GM19025 (cell line): ENCODE measurements around the gene RBBP8NL.

Experiments
- ATAC-seq: cut with Tn5 transposase; IDR thresholded peaks from one replicate; pipeline ENCODE4 v1.9.1; 2021; ENCODE audit warnings: mild to moderate bottlenecking, low read depth, moderate library complexity; ENCODE audit not compliant: unreplicated experiment

RBBP8NL gene, protein sequence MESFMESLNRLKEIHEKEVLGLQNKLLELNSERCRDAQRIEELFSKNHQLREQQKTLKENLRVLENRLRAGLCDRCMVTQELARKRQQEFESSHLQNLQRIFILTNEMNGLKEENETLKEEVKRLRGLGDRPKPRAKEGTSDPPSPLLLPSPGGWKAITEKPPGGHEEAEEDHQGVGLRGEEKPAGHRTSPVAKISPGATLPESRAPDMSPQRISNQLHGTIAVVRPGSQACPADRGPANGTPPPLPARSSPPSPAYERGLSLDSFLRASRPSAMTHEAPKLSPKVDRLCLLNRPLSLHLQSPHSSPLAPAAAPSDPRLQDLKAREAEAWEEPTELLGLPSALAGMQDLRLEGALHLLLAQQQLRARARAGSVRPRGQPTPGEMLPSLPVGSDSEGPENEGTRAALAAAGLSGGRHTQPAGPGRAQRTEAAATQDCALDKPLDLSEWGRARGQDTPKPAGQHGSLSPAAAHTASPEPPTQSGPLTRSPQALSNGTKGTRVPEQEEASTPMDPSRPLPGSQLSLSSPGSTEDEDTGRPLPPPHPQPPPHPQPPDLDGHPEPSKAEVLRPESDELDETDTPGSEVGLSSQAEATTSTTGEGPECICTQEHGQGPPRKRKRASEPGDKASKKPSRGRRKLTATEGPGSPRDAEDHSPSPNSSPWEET

DNA sequence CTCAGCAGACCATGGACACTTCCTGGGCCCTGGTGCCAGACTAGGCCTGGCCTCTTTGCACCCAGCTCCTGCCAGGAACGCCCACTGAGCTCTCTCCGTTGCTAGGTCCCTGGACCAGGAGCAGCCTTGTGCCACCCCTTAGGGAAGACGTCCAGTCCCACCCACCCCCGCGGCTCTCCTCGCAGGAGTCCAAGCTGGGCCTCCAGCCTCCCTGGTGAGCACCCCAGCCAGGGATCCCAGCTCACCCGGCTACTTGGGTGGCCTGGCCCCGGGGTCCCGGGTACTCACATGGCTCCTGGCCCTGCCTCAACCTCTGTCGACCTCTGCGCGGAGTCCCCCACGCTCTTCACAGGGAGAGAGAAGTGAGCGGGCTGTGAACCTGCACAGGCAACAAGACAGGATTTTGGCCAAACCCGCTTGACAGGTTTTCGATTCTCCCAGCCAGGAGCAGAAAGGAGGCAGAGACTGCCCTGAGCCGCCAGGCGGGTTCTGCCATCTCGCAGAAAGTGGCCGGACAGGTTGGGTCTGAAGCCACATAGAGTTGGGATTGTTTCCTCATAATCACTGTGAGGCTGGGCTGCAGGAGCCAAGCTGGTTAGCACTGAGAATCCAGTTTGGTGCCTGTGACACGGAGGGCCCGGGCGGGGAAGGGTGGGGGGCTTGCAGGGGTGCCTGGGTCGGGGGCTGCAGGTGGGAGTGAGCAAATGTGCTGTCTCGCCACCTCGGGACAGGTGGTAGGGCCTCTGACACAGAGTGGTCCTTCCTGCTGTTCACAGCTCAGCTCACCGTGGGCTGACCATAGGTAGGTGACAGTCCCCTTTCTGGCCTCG is at the start of gene RBBP8NL:
Gene RBBP8NL, minus strand, starts transcription at position 368 of the 830 bp plus-strand sequence. CDS start 7,892 bp downstream, outside the sequence.
- no peak for ATAC-seq

DNA sequence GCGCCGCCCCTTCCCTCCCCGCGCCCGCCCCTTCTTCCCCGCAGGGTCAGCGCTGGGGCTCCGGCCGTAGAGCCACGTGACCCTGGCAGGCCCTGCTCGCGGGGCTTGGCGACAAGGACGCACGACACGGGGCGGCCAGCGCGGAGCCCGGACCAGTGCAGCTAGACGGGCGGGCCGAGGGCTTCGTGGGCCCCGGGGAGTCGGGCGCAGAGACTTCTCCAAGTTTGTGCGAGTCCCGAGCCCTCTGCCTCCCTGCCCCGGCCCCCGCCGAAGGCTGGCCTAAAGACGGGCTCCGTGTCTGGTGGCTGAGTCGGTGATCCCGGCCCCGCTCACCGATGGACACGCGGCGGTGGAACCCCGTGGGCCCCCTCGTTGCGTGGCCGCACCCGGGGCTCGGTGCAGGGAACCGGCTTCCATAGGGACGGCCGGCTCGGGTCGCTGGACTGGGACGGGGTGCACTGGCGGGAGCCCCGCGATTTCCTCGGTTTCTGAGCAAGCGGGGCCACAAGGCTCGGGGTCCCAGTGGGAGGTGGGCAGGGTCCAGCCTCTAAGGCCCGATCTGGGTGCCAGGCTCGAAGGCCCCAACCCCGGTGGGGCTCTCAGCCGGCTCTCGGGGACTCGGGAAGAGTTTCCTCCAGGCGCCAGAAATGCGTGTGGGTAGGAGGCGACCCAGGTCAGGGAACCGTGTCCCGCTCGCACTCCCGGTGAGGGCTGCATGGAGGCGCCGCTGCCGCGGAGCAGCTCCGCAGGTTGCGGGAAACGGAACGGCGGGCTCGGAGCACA is 48.9 kb upstream of the RBBP8NL start:
- no peak for ATAC-seq

DNA sequence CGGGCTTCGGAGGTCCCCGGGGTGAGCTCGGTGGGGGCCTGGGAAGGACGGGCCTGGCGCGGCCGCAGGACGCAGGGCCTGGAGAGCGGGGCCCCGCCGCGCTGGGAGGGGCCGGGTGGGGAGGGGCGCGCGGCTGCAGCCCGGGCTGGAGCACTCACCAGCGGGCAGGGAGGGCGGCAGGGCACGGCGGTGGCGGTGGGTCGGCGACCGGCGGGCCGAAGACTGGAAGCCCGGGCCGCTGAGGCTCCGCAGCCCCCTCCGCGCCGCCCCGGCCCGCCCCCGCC is 48.4 kb upstream of the RBBP8NL start, which contains the start of gene GATA5:
Gene GATA5, minus strand, starts transcription at position 224 of the 284 bp plus-strand sequence. CDS start 474 bp downstream, outside the sequence.
- ATAC-seq: no peak

DNA sequence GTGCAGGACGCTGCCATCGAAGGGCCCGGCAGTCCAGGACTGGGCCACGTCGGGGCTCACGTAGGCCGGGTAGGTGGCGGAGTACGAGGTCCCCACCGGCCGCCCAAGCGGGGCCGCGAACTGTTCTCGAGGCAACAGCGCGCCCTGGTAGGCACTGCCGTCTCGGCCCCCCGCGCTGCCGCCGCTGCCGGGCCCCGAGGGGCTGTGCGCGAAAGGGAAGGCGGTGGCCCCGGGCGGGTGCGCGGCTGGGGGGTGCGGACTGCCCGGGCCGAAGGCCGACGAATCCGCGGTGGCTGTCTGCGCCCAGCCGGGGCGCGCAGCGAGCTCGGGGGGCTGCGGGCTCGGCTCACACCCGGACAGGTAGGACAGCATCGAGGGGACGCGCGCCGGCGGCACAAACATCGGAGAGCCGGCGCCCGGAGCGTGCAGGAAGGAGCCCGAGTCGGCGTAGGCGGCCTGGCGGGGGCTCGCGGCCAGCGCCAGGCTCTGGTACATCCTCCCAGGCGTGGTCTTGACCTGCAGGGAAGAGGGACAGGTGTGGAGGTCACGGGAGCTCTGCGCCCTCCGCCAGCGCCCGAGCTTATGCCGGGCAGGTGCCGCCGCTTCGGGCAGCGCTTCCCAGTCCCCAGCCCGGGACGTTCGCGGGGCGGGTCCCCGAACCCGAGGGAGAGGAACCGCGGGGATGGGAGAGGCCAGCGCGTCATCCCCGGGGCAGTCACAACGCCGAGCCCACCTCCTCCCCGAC is 47.9 kb upstream of the RBBP8NL start:
- no peak for ATAC-seq

DNA sequence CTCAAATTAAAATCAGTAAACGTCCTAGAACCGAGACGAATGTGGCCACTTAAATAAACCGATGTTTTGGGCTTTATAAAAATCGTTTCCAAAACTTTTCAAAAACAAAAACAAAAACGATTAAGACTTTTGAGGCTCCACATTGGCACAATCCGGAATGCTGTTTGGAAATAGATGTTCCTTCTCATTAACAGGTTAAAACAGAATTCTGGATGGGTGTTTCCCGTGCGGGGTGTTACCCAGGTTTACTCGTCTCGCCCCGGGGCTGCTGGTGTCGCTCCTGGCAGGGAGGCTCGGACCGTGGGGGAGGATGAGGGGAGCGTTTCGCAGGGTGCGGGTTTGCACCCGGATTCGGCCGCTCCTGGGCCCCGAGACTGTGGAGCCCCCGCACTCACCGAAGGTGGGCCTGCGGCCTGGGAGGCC is 47.3 kb upstream of the RBBP8NL start:
- no peak for ATAC-seq

DNA sequence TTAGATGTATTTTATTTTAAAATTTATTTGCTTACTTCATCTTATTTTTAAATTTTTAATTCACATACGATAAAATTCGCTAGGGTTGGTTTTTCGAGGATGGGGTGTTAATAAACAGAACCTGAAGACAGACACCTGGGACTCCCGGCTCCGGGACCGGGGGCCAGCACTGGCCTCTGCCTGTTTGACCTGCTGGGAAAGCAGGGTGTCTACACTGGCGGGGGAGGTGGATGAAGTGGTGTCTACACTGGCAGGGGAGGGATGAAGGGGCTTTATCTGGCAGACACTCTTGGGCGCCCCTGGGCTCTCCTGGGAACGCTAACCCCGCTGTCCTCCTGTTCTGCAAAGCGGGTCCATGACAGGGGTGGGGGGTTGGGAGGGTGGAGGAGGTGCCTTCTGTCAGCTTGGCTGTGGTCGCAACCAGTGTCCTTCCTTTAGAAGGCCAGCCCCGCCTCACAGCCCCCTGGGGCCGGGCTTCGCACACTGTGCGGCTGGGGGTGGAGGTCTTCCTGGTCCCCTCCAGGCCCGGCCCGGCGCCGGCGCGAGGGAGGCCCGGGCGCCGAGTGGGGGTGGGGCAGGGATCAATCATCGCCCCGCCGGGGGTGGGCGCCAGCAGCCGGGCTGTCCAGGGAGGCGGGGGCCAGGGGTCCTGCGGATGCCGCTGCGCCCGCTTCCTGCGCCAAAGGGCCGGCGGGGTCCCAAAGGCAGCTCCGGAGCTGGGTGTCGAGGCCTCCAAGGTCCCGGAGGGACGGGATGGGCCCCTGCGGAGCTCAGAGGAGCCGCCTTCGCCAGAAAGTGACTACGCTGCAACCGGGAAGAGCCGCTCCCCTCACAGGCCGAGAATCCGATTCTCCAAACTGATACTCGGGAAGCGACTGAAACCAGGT is 46.6 kb upstream of the RBBP8NL start:
- no peak for ATAC-seq

DNA sequence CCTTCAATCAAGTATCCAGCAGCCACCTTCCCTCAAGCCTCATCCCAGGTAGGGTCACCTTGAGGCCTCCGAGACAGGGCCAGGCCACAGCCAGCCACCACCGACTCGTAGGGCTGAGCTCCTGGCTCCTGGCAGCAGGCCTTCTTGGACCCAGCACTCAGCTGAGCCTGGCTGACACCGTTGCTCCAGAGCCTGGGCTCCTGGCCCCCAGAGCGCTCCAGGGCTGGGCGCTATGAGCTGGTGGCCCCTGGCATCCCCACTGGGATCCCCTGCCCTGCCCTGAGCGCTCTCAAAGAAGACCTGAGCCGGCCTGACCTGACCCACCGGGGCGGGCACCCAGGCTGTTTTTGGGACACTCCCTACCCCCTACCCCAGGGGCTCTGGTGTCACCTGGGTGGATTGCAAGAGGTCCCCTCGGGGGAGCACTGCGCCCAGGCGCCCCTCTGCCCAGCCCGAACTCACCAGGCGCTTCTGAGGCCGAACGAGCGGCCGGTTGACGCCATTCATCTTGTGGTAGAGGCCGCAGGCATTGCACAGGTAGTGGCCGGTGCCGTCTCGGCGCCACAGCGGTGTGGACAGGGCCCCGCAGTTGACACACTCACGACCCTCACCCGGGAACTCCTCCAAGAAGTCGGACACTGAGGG is 45.7 kb upstream of the RBBP8NL start:
- ATAC-seq: no peak

DNA sequence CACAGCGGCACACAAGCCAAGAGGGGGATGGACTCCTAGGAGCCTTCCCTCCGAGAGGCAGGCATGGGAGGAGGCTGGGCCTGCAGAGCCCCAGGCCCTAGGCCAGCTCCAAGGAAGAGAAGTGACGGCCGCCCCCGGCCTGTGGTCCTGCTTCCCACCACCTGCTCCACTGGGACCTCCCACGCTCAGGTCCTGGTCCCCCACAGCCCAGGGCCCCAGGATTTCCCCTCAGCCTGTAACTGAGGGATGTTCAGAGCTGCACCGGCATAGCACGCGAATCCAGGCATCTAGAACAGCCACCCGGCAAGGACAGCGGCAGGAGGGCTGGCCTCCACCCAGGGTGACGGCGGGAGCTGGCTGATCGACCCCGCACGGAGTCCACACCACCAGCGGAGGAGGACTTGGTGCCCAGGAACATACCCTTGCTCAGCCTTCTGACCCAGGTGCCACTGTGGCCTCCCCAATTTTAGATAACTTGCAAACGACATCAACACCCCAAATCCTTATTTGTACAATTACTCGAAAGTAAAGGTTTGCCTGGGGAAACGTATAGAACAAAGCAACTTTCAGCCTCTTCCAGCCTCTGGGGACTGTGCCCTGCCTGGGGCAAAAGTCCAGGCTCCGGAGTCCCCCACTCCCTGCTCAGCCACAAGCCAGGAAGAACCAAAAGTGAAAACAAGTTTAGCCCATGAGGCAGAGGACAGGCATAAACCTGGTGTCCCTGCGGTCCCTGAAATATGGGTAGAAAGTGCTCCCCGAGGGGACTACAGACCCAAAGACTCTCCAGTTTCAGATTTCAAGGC is 45.0 kb upstream of the RBBP8NL start:
- no peak for ATAC-seq

DNA sequence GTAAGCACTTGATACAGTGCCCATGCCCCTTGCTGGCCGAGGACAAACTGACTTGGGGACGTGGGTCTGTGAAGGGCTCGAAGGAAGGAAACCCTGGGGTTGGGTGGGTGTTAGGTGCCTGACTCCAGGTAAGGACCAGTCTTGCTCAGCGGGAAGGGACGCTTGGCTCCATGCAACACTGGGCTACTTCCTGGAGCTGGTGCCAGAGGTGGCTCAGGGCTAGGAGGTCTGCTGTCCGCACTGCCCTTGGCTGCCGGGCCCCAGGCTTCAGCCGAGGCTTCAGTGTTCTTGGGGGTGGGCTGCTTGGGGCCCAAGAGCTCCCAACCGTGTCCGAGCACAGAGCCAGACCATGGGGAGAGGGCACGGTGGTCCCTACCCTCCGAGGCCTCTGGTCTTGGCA is 43.1 kb upstream of the RBBP8NL start:
- no peak for ATAC-seq

DNA sequence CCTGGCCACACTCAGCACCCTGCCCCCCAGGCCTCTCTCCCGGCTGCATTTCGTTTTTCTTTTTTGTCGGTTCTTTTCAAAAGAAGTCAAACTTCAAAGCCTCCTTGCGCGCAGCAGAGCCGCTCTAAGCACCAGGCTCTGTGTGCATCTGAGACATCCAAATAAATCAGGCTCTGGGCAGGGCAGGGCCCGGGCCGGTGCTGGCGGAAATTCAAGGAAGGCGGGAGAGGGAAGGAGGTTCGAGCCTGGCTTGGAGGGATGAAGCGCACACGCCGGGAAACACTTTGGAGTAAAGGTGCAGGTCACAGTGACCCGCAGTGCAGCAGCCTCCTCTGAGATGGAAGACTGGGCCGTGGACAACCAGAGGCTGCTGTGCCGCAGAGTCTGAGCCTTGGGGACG is 42.7 kb upstream of the RBBP8NL start:
- ATAC-seq: no peak

DNA sequence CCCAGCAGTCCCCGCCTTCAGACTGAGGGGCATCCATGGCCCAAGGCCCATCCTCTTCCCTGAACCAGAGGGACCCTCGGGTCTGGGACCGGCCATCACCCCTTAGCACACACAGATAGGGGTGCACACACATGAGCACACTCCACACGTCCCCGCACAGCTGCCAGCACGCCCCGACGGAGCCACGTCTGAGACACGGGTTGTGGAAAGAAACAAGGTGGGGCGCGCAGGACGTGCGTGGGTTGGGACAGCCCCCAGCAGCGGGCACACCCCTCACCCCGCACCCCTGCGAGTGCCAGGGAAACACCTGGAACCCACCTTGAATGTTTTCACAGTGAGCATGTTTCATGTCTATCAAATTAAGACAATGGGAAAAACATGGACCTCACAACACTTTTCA is 42.0 kb upstream of the RBBP8NL start:
- no peak for ATAC-seq

DNA sequence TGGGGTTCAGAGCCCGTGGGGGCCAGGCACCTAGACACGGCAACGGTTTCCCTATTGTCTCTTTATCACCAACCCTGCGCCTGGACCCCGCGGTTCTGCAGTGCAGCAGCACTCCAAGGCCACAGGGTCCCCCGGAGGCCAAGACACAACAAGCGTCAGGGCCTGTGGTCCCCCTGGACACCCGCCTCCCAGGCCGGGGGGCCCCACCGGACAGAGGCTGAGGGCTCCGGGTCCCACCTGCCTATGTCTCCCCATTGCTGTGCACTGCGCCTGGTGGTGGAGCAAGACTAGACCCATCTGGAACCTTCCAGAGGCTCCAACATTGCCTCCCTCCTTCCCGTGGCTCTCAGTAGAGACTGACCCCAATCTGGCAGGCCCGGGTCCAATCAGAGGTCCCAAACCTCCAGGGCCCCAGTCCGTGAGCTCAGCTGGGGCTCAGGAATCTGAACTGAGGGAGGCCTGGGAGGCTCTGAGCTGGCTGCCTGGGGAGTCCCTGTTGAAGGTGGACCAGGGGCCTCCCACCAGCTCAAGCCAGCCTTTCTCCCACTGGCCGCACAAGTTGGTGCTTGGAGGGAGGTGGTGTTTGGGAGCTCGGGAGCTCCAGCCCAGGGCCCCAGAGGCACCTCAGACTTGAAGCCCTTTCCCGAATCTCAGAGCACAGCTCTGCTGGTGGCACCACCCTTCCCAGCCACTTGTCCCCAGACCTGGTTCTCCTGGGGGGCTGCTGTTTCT is 39.6 kb upstream of the RBBP8NL start:
- no peak for ATAC-seq

DNA sequence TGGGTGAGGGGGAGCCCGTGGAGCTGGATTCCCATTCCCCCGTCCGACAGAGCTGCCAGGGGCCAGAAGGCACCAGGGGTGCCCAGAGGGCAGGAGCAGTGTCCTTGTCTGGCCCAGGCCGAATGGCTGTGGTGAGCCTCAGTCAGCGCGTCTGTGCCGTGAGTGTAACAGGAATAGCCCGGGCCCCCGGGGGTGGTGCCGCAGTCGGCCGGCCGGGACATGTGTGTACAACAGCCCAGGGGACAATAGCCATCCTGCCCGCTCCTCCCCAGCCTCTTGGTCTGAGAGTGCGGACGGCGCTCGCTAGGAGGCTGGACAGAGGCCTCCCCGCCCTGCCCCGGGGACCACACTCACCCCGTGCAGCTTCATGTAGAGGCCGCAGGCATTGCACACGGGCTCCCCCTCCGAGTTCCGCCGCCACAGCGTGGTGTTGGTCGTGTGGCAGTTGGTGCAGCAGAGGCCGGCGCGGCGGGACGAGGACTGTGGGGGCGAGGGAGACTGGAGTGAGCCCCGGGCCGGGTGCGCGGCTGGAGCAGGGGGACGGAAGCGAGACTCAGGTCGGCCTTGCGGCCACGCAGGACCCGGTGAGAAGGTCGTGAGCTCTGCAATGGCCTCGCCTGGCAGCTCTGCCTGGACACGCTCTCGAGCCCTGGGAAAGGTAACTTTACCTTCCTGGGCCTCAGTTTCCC is 38.9 kb upstream of the RBBP8NL start:
- no peak for ATAC-seq

DNA sequence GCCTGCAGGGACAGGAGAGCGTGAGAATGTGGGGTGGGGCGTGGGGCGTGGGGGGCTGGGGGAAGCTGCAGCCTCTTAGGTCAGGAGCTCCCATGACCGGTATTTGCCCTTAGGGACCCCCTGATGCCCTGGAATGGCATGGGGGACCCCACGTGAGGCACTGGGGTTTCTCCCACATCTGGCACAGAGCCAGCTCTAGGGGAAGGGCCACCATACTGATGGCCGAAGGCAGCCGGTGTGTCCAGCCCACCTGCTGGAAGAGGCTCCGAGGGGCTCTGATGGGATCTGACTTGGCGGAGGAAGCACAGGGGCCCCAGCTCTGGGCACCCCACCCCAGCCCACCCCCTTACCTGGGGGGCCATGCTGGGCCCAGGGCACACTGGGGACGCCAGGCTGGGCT is 37.7 kb upstream of the RBBP8NL start:
- no peak for ATAC-seq

DNA sequence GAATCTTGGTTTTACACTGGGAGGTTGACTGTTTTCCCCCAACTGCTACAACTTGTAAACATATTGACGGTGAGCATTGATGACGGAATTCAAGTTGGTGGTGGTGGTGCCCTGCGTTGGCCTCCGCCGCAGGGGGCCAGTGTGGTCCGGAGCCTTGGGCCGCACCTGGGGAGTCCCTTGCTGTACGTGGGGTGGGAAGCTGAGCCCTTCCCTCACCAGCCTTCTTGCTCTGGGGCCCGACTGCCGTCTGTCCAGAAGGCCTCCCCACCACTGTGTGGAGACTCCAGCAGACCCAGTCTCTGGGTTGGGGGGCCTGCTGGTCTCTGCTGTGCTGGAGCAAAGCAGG is 37.1 kb upstream of the RBBP8NL start:
- no peak for ATAC-seq

DNA sequence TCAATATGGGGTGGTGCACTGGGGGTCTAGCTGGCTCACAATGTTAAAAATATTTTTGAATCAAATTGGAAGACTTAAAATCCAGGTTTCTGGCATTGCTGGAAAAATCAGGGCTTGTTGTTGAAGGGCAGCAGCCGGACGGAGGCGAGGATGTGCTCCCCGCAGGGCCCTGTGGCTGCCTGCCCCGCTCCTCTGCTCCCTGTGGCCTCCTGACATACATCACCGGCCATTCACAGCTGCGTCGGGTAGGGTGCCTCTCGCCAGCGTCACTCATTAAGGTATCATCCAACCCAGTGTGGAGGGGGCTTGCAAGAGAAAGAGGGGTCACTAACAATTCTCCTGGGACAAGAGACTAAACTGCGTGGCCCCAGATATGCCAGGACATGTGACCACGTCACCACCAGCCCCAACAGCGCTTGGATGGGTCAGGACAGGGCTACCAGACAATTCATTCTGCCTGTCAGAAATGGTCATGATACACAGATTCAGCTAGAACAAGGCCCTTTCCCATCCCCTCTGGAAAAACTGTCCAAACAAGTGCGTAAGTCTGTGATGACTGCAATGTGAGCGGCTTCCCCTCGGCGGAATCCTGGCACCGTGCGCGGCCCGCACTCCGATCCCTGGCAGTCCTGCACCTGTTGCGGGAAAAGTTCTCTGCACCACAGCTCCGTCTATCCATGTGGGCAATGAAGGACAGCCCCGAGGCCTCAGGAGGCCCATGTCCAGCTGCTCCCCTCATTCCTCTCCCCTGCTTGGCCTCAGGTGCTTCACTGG is 36.5 kb upstream of the RBBP8NL start:
- ATAC-seq: no peak
